K562 (cell line): ENCODE data around the gene THAP11. TPM values are rescaled to one million over a fixed set of nuclear protein-coding genes. Genes with fewer than 3 reads are reported as not detected.

Experiments used
- ATAC-seq: fragments of 200-7000 bp; cut with Tn5 transposase; 3 replicates; pipeline ENCODE4 v1.9.1; 2020; ENCODE audit warnings: moderate library complexity
- BruUV-seq: library from RNA; stranded (reverse); fragments of 400-500 nt; replicated peaks from 2 replicates; lab custom pipeline; 2021; lab: Mats Ljungman, UMichigan
- CTCF ChIA-PET: fragments of 300-600 bp; formaldehyde crosslinking; extraction: SDS; loops from one replicate; lab custom pipeline; 2021; ENCODE audit warnings: low intra/inter-chr PET ratio; lab: Yijun Ruan, JAX
- POLR2A ChIA-PET: fragments of 300-600, 350-650 bp; sonication (Branson Sonifier 250); formaldehyde crosslinking; extraction: SDS; loops from one replicate; lab custom pipeline; 2021; ENCODE audit warnings: antibody characterized with exemption, inconsistent platforms; lab: Yijun Ruan, JAX
- DNase-seq, 4 experiments: peaks; one replicate each; pipeline versions ENCODE4 v3.0.0 to v3.0.0-alpha.2; 2011 to 2018; ENCODE audit warnings: low spot score in 3 of 4, mixed read lengths in 3 of 4; ENCODE audit errors: extremely low read depth in 1 of 4
- FAIRE-seq: peaks from 2 replicates; lab custom pipeline; 2011; peaks lifted over from hg19 to GRCh38; lab: Jason Lieb, UNC
- H2AFZ ChIP-seq: 2 replicates; pipeline ENCODE4 v1.6.0; 2011; ENCODE audit warnings: low read depth, low read length, control low read depth, inconsistent platforms
- H3K27ac ChIP-seq: fragments of 200-600 bp; 3 replicates; pipeline ENCODE4 v1.8.0; 2011; ENCODE audit warnings: low read depth, mild to moderate bottlenecking, control low read depth, inconsistent platforms, low read length, moderate library complexity, mixed read lengths; ENCODE audit errors: extremely low read depth
- H3K27me3 ChIP-seq, 2 experiments: fragments of 300-600 bp in 1 of 2; 2 replicates in 1 of 2; 3 replicates in 1 of 2; pipeline versions ENCODE4 v1.6.0 to v1.8.0; 2011; ENCODE audit warnings: inconsistent platforms in 2 of 2, low read length in 2 of 2, mild to moderate bottlenecking in 1 of 2, mixed read lengths in 1 of 2, moderate library complexity in 1 of 2; ENCODE audit not compliant: control insufficient read depth in 2 of 2, insufficient read depth in 2 of 2
- H3K36me3 ChIP-seq: fragments of 300-600 bp; 3 replicates; pipeline ENCODE4 v1.8.0; 2011; ENCODE audit warnings: mild to moderate bottlenecking, low read length, inconsistent platforms; ENCODE audit not compliant: control insufficient read depth, insufficient read depth
- H3K4me1 ChIP-seq, 2 experiments: fragments of 200-600 bp in 1 of 2; replicated peaks in 1 of 2; 2 replicates in 1 of 2; 3 replicates in 1 of 2; pipeline versions ENCODE4 v1.5.1 to v1.8.0; 2011; ENCODE audit warnings: inconsistent platforms in 2 of 2, low read length in 2 of 2, mild to moderate bottlenecking in 1 of 2, mixed read lengths in 1 of 2, moderate library complexity in 1 of 2; ENCODE audit not compliant: control insufficient read depth in 2 of 2, insufficient read depth in 2 of 2
- H3K4me2 ChIP-seq: 2 replicates; pipeline ENCODE4 v1.6.1; 2011; ENCODE audit warnings: low read length, control low read depth, inconsistent platforms, mixed read lengths; ENCODE audit not compliant: insufficient read depth
- H3K4me3 ChIP-seq: fragments of 200-600 bp; sonication (generic), shearing (Covaris generic); 2 replicates; pipeline ENCODE4 v1.5.1; 2016; ENCODE audit warnings: control low read depth, inconsistent platforms
- H3K79me2 ChIP-seq: fragments of 200-600 bp; 3 replicates; pipeline ENCODE4 v1.8.0; 2011; ENCODE audit warnings: low read length, inconsistent platforms; ENCODE audit not compliant: control insufficient read depth, insufficient read depth
- H3K9ac ChIP-seq, 2 experiments: 2 replicates each; pipeline versions ENCODE4 v1.6.0 to v1.6.1; 2011; ENCODE audit warnings: low read depth in 2 of 2, low read length in 2 of 2, control low read depth in 1 of 2, inconsistent platforms in 1 of 2, mild to moderate bottlenecking in 1 of 2, mixed read lengths in 1 of 2; ENCODE audit not compliant: insufficient read depth in 1 of 2
- H3K9me1 ChIP-seq: one replicate; pipeline ENCODE4 v1.6.0; 2011; ENCODE audit warnings: inconsistent platforms, mild to moderate bottlenecking, low read length, moderate library complexity; ENCODE audit not compliant: control insufficient read depth, insufficient read depth
- H3K9me3 ChIP-seq: replicated peaks from 2 replicates; pipeline ENCODE4 v1.5.1; 2011; ENCODE audit warnings: low read depth, low read length, inconsistent platforms; ENCODE audit not compliant: control insufficient read depth, insufficient read depth
- H4K20me1 ChIP-seq: replicated peaks from 2 replicates; pipeline ENCODE4 v1.6.1; 2011; ENCODE audit warnings: low read length, inconsistent platforms, mixed read lengths; ENCODE audit not compliant: control insufficient read depth, insufficient read depth
- ATF7 ChIP-seq: fragments of 450-650 bp; IDR thresholded peaks from 2 replicates; pipeline ENCODE4 v1.7.1; 2014; ENCODE audit warnings: mild to moderate bottlenecking, moderate library complexity
- CHCHD3 ChIP-seq: fragments of 250-450 bp; sonication (Bioruptor Pico); IDR thresholded peaks from 2 replicates; pipeline ENCODE4 v2.1.2; 2022; ENCODE audit warnings: mild to moderate bottlenecking
- EGR1 ChIP-seq: fragments of 450-650 bp; conservative IDR thresholded peaks from 2 replicates; pipeline ENCODE4 v1.6.1; 2017; ENCODE audit warnings: mild to moderate bottlenecking
- ETS1 ChIP-seq: conservative IDR thresholded peaks from 2 replicates; pipeline ENCODE4 v1.6.1; 2011; ENCODE audit warnings: low read depth, mild to moderate bottlenecking, low read length; ENCODE audit not compliant: control insufficient read depth
- NKRF ChIP-seq: fragments of 450-650 bp; IDR thresholded peaks from 2 replicates; pipeline ENCODE4 v1.6.1; 2016; ENCODE audit warnings: borderline replicate concordance
- PHF20 ChIP-seq: fragments of 450-650 bp; IDR thresholded peaks from 2 replicates; pipeline ENCODE4 v1.6.1; 2018; ENCODE audit not compliant: partially characterized antibody
- SMARCC2 ChIP-seq: fragments of 450-650 bp; IDR thresholded peaks from 2 replicates; pipeline ENCODE4 v1.6.1; 2017; ENCODE audit warnings: antibody characterized with exemption, moderate library complexity, mild to moderate bottlenecking, low read depth
- ZMIZ1 ChIP-seq, 2 experiments: fragments of 150-350 bp in 1 of 2; IDR thresholded peaks; 2 replicates each; pipeline ENCODE4 v1.6.1; 2012 to 2016; ENCODE audit warnings: low read depth in 2 of 2, low read length in 2 of 2, mild to moderate bottlenecking in 1 of 2, moderate library complexity in 1 of 2
- ZNF217 ChIP-seq: sonication (generic); formaldehyde crosslinking; IDR thresholded peaks from 2 replicates; pipeline ENCODE4 v1.8.0; 2022; ENCODE audit warnings: mild to moderate bottlenecking, missing genetic modification reagents
- ZNF277 ChIP-seq: fragments of 250-450 bp; sonication (Bioruptor Pico); IDR thresholded peaks from 2 replicates; pipeline ENCODE4 v1.8.0; 2022; ENCODE audit warnings: inconsistent platforms, mild to moderate bottlenecking, moderate library complexity, borderline replicate concordance
- ZNF699 ChIP-seq: fragments of 250-450 bp; sonication (Bioruptor Pico); IDR thresholded peaks from 2 replicates; pipeline ENCODE4 v1.8.0; 2021; ENCODE audit warnings: mild to moderate bottlenecking, moderate library complexity; ENCODE audit not compliant: insufficient replicate concordance
- WGBS: fragments of 100-300 bp; shearing (Covaris generic); methylation state at CpG from one replicate; pipeline ENCODE4 v1.1.6; 2016; ENCODE audit warnings: low coverage, mixed read lengths; ENCODE audit not compliant: insufficient coverage; ENCODE audit errors: missing lambda C conversion rate; 5-methylcytosine and 5-hydroxymethylcytosine counted together
- in situ Hi-C: fragments of 300-500 bp; cut with MboI; formaldehyde crosslinking; loops from 4 replicates; pipeline ENCODE4 v1.15.0; 2018; ENCODE audit warnings: inconsistent platforms, mixed read lengths
- intact Hi-C: fragments of 100-400 bp; cut with micrococcal nuclease; formaldehyde crosslinking; loops from 2 replicates; pipeline ENCODE4 v1.14.2; 2022
- polyA plus RNA-seq, 8 experiments: library from polyadenylated mRNA; depleted of rRNA in 4 of 8; stranded (reverse) in 5 of 8; unstranded in 3 of 8; fragments of >200 nt; fragmentation: Nextera tagmentation in 2 of 8; fragmentation: Illumina TruSeq in 1 of 8; extraction: Ambion mirVana in 2 of 8; extraction: Trizol in 1 of 8; gene quantifications; 2 replicates each; pipeline versions ENCODE4 v1.2.1 to v1.2.3, GENCODE V29; 2011 to 2014; ENCODE audit warnings: inconsistent platforms in 1 of 8, missing spikeins in 1 of 8
- total RNA-seq, 7 experiments: library from RNA; depleted of rRNA in 6 of 7; stranded (reverse); fragments of >200 nt in 6 of 7; fragmentation: Illumina TruSeq in 2 of 7; extraction: Trizol in 2 of 7; gene quantifications; 2 replicates each; pipeline versions ENCODE4 v1.2.1 to v1.2.3, GENCODE V29; 2011 to 2021; ENCODE audit warnings: low replicate concordance in 1 of 7

The THAP11 gene
- total and polyA plus RNA-seq, 9 of the 15 experiments (the other 6 are each of a cell fraction or from before 2014, with no cell fraction given) = 2.4 to 31.6 (median 21.4) TPM

GRCh38 chr16:67805718-67806427 is 36.2 kb upstream of the THAP11 start:
- Histone ChIP-seq H3K4me2 (peak overlapping the region; percentile 92), H3K27me3 (no peaks in the 10 kb centered on the region), H4K20me1 (0 out of 2 replicates have a peak, but pooled peaks cover 5% of the 10 kb centered on the region), H3K4me3 (peak overlapping the region; percentile 98), H3K36me3 (peaks cover 37% of the 10 kb centered on the region; the same call in 2 of the 3 replicates), H2AFZ (peak overlapping the region; percentile 85), H3K79me2 (peaks cover 42% of the 10 kb centered on the region), H3K4me1 (peaks cover 15 to 23% of the 10 kb centered on the region in 2 experiments; a peak in 4 of 5 replicates), H3K27ac (peak overlapping the region; percentile 86), H3K9me3 (no peaks in the 10 kb centered on the region), H3K9ac (peak overlapping the region; percentile 95), H3K9me1 (no peaks in the 10 kb centered on the region)
- under 1% methylated on average over 25 of the region's 26 CpGs for WGBS
- in situ Hi-C loops (no loop called here), intact Hi-C loops (loop anchor here (1.0 to 5.0 kb wide), 2 partner anchors 86 to 134 kb away; no protein-coding TSS in a partner anchor)
- POLR2A ChIA-PET = interaction anchor here (0.6 to 1.6 kb wide), 12 partner anchors 9 to 1363 kb away, joined by 3 to 12 read pairs (median 4); partner anchors contain the start of gene GFOD2
- no TSS peak for BruUV-seq
- CTCF ChIA-PET = no interaction called here
- ATAC-seq (peak; percentile 8), DNase-seq (no peak), FAIRE-seq (no peak)
- TF ChIP-seq SMARCC2 = no peak
- TF ChIP-seq PHF20 = peak; percentile 62
- no peak for TF ChIP-seq ATF7
- TF ChIP-seq ZNF217 (CRISPR knock-in tag) = no peak
- TF ChIP-seq EGR1 = 0 out of 2 replicates have a peak, but pooled peaks have one; percentile 51
- TF ChIP-seq ETS1 = no peak
- TF ChIP-seq ZMIZ1 (IDR thresholded peaks at IDR 0.05; ENCODE audit: low read depth in 2 of 2, low read length in 2 of 2) = no peak
- TF ChIP-seq CHCHD3 (CRISPR knock-in tag) = no peak
- no peak for TF ChIP-seq ZNF699 (CRISPR knock-in tag)
- peak; percentile 58; the same call in 1 of the 2 replicates for TF ChIP-seq NKRF
- no peak for TF ChIP-seq ZNF277 (CRISPR knock-in tag)
